Psoas muscle (tissue), 8 donors: ENCODE measurements around the gene OSBPL3. TPM values are rescaled to one million over a fixed set of nuclear protein-coding genes. Genes with fewer than 3 reads are reported as not detected.
A peak's percentile ranks its signal among the peaks of the same experiment; 100 is the strongest.

Experiments
- ATAC-seq, 4 donors: fragments of 200-7000 bp; cut with Tn5 transposase; one replicate each; pipeline ENCODE4 v1.9.1; 2020; ENCODE audit warnings: moderate library complexity in 3 of 4, mild to moderate bottlenecking in 2 of 4
- DNase-seq, 2 donors: peaks; one replicate each; pipeline ENCODE4 v3.0.0-alpha.2; 2020
- H3K27ac ChIP-seq: fragments of 200-600 bp; one replicate; pipeline ENCODE4 v1.8.0; 2022
- H3K27me3 ChIP-seq, 3 donors: fragments of 200-600 bp in 1 of 3; one replicate each; pipeline versions ENCODE4 v1.6.1 to v1.8.0; 2013 to 2022; ENCODE audit warnings: low read length in 2 of 3, mild to moderate bottlenecking in 2 of 3, moderate library complexity in 1 of 3; ENCODE audit not compliant: insufficient read depth in 3 of 3
- H3K36me3 ChIP-seq, 2 donors: fragments of 200-600 bp in 1 of 2; one replicate each; pipeline versions ENCODE4 v1.6.1 to v1.8.0; 2013 to 2022; ENCODE audit warnings: low read depth in 1 of 2, mild to moderate bottlenecking in 1 of 2, moderate library complexity in 1 of 2; ENCODE audit not compliant: insufficient read depth in 1 of 2
- H3K4me1 ChIP-seq: fragments of 200-600 bp; one replicate; pipeline ENCODE4 v1.8.0; 2022
- H3K4me3 ChIP-seq: fragments of 200-600 bp; one replicate; pipeline ENCODE4 v1.8.0; 2022; ENCODE audit warnings: mild to moderate bottlenecking
- H3K9me3 ChIP-seq: fragments of 200-600 bp; one replicate; pipeline ENCODE4 v1.8.0; 2022
- CTCF ChIP-seq: fragments of 200-600 bp; IDR thresholded peaks from one replicate; pipeline ENCODE4 v1.8.0; 2022; ENCODE audit warnings: antibody characterized with exemption
- WGBS, 3 donors: extraction: QIAGEN DNeasy Blood & Tissue Kit; methylation state at CpG; one replicate each; pipeline versions ENCODE4 v1.1.6 to v1.1.7; 2013; 5-methylcytosine and 5-hydroxymethylcytosine counted together
- intact Hi-C, 2 donors: fragments of 100-400 bp; cut with DNase I; formaldehyde crosslinking; loops; one replicate each; pipeline versions ENCODE4 v1.11.0 to v1.14.2; 2022
- polyA plus RNA-seq, 3 donors: library from polyadenylated mRNA; stranded (reverse); fragments of 200-250 nt; gene quantifications; one replicate each; pipeline ENCODE4 v1.2.3, GENCODE V29; 2013
- total RNA-seq, 4 donors: library from RNA; stranded (reverse); fragmentation: NEBNext Ultra II Directional in 2 of 4; extraction: Animal tissue kit (Norgen Biotek cat#: 25700) in 2 of 4; gene quantifications; one replicate each; pipeline versions ENCODE4 v1.2.1 to v1.2.4, GENCODE V29; 2021 to 2023
- donor health status: healthy with polysubstance abuse.
- donor health status: DM: no; HTN: no; CAD: no; lungs with moderate emphysema.
- donor health status: Bipolar disorder and iron deficiency.
- donor health status: healthy.
- donor health status: DM: yes; HTN: yes; CAD: no.
- donor health status: DM: no; HTN: no; CAD: no.
- donor health status: DM: no; HTN: no; CAD: no.
- donor health status: DM: yes; HTN: yes; CAD: no.

Gene OSBPL3
- total and polyA plus RNA-seq, 7 donors, result 1.9 to 8.7 (median 4.2) TPM

GRCh38 chr7:24972991-24973390, 7.0 kb downstream of the OSBPL3 start:
- Histone ChIP-seq H3K27me3 (no peaks in the 10 kb centered on the region), H3K9me3 (no peaks in the 10 kb centered on the region), H3K4me3 (no peak overlapping the region), H3K27ac (no peak overlapping the region), H3K4me1 (peaks cover 6% of the 10 kb centered on the region), H3K36me3 (no peaks in the 10 kb centered on the region)
- ATAC-seq (no peak), DNase-seq (no peak)
- TF ChIP-seq CTCF, result no peak
- intact Hi-C loops, result no loop called here

GRCh38 chr7:24972166-24972477, 7.9 kb downstream of the OSBPL3 start:
- Histone ChIP-seq H3K36me3 (no peaks in the 10 kb centered on the region), H3K9me3 (no peaks in the 10 kb centered on the region), H3K27me3 (no peaks in the 10 kb centered on the region), H3K4me3 (no peak overlapping the region), H3K27ac (no peak overlapping the region), H3K4me1 (peaks cover 6% of the 10 kb centered on the region)
- DNase-seq, result no peak
- no peak for TF ChIP-seq CTCF
- ATAC-seq, result no peak
- intact Hi-C loops, result no loop called here
- WGBS, 3 donors, result 43 to 79% (median 61%) methylated on average over 1 of the region's 1 CpG

GRCh38 chr7:24971333-24972165, 8.4 kb downstream of the OSBPL3 start:
- peaks cover 6% of the 10 kb centered on the region for H3K4me1 ChIP-seq
- ATAC-seq, result peak; percentile 63 to 99 (median 92)
- peak overlapping the region; percentile 17 for H3K27ac ChIP-seq
- H3K4me3 ChIP-seq, result no peak overlapping the region
- H3K36me3 ChIP-seq, result no peaks in the 10 kb centered on the region
- WGBS, 3 donors, result 50 to 73% (median 52%) methylated on average over 9 of the region's 9 CpGs
- intact Hi-C loops, result no loop called here
- DNase-seq, result peak; percentile 15 to 53
- no peaks in the 10 kb centered on the region for H3K9me3 ChIP-seq
- H3K27me3 ChIP-seq, result no peaks in the 10 kb centered on the region
- TF ChIP-seq CTCF, result no peak

GRCh38 chr7:24970676-24971075, 9.3 kb downstream of the OSBPL3 start:
- peaks cover 6% of the 10 kb centered on the region for H3K4me1 ChIP-seq
- ATAC-seq (peak in 1 of 4 donors; percentile 46), DNase-seq (no peak)
- no peak overlapping the region for H3K4me3 ChIP-seq
- no peaks in the 10 kb centered on the region for H3K9me3 ChIP-seq
- H3K27me3 ChIP-seq, result no peaks in the 10 kb centered on the region
- no peak for TF ChIP-seq CTCF
- no peaks in the 10 kb centered on the region for H3K36me3 ChIP-seq
- H3K27ac ChIP-seq, result peak overlapping the region; percentile 17
- intact Hi-C loops, result no loop called here
- whole genome bisulfite sequencing, 3 donors, result 65 to 73% (median 67%) methylated on average over 4 of the region's 4 CpGs

- H3K9me3 ChIP-seq, result no peaks in the 10 kb centered on the region
- H3K4me1 ChIP-seq, result peaks cover 6% of the 10 kb centered on the region
- H3K36me3 ChIP-seq, result no peaks in the 10 kb centered on the region
- WGBS, 3 donors, result 40 to 71% (median 44%) methylated on average over 9 of the region's 9 CpGs
- TF ChIP-seq CTCF, result no peak
- no peak overlapping the region for H3K4me3 ChIP-seq
- DNase-seq (no peak), ATAC-seq (no peak)
- no peaks in the 10 kb centered on the region for H3K27me3 ChIP-seq
- no peak overlapping the region for H3K27ac ChIP-seq
- intact Hi-C loops, result no loop called here
These were observed 11.8 kb downstream of the OSBPL3 start for GRCh38 chr7:24968165-24968564.
